ENCODE measurements around the gene GAREM2.

DNA sequence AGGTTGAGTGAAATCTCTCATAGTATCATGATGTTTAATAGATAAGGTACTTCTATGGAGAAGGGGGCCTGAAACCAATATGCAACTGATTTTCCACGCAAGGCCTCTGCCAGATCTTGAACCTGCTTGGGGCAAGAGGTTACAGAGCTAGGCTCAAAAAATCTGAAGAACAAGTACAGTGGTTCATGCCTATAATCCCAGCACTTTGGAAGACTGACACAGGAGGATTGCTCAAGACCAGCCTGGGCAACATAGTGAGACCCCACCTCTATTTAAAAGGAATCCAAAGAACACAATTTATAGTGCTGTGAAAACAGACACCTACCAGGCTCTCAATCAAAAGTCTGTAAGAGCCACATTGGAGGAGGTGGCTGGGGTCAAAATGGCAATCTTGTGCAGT, 42.9 kb downstream of the GAREM2 start:
- TF ChIP-seq, protein P1, sequence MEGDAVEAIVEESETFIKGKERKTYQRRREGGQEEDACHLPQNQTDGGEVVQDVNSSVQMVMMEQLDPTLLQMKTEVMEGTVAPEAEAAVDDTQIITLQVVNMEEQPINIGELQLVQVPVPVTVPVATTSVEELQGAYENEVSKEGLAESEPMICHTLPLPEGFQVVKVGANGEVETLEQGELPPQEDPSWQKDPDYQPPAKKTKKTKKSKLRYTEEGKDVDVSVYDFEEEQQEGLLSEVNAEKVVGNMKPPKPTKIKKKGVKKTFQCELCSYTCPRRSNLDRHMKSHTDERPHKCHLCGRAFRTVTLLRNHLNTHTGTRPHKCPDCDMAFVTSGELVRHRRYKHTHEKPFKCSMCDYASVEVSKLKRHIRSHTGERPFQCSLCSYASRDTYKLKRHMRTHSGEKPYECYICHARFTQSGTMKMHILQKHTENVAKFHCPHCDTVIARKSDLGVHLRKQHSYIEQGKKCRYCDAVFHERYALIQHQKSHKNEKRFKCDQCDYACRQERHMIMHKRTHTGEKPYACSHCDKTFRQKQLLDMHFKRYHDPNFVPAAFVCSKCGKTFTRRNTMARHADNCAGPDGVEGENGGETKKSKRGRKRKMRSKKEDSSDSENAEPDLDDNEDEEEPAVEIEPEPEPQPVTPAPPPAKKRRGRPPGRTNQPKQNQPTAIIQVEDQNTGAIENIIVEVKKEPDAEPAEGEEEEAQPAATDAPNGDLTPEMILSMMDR (IDR thresholded peaks at IDR 0.05) = no peak
- TF ChIP-seq POLR2AphosphoS5 (IDR thresholded peaks at IDR 0.05) (no peak), POLR2A (IDR thresholded peaks at IDR 0.05) (no peak), EP300 (IDR thresholded peaks at IDR 0.05) (no peak)
